Liver (tissue), 9 donors: ENCODE data around the gene CD109. TPM values are rescaled to one million over a fixed set of nuclear protein-coding genes. Genes with fewer than 3 reads are reported as not detected.

Experiments
- DNase-seq: peaks from one replicate; pipeline ENCODE4 v3.0.0-alpha.2; 2017; ENCODE audit warnings: low spot score
- H3K27ac ChIP-seq, 2 donors: one replicate each; pipeline ENCODE4 v1.7.0; 2013; ENCODE audit warnings: inconsistent platforms in 2 of 2, low read length in 2 of 2, control low read depth in 1 of 2, low read depth in 1 of 2, mild to moderate bottlenecking in 1 of 2
- H3K27me3 ChIP-seq, 4 donors: one replicate each; pipeline versions ENCODE4 v1.6.1 to v1.7.0; 2013; ENCODE audit warnings: low read length in 3 of 4, inconsistent platforms in 1 of 4, mild to moderate bottlenecking in 1 of 4, moderate library complexity in 1 of 4; ENCODE audit not compliant: control insufficient read depth in 4 of 4, insufficient read depth in 4 of 4
- H3K36me3 ChIP-seq, 4 donors: one replicate each; pipeline versions ENCODE4 v1.6.1 to v1.7.0; 2013; ENCODE audit warnings: low read length in 3 of 4, mild to moderate bottlenecking in 3 of 4, low read depth in 1 of 4, moderate library complexity in 1 of 4; ENCODE audit not compliant: control insufficient read depth in 4 of 4, insufficient read depth in 3 of 4
- H3K4me1 ChIP-seq, 4 donors: one replicate each; pipeline versions ENCODE4 v1.6.1 to v1.7.0; 2013; ENCODE audit warnings: low read length in 3 of 4, mild to moderate bottlenecking in 3 of 4, moderate library complexity in 1 of 4; ENCODE audit not compliant: control insufficient read depth in 4 of 4, insufficient read depth in 4 of 4
- H3K4me3 ChIP-seq, 3 donors: one replicate each; pipeline versions ENCODE4 v1.6.1 to v1.7.0; 2013; ENCODE audit warnings: low read length in 3 of 3, control low read depth in 1 of 3, low read depth in 1 of 3, mild to moderate bottlenecking in 1 of 3
- H3K9ac ChIP-seq, 2 donors: one replicate each; pipeline ENCODE4 v1.7.0; 2013; ENCODE audit warnings: low read length in 2 of 2, mild to moderate bottlenecking in 2 of 2, moderate library complexity in 2 of 2, control low read depth in 1 of 2, low read depth in 1 of 2
- H3K9me3 ChIP-seq, 4 donors: one replicate each; pipeline versions ENCODE4 v1.6.1 to v1.7.0; 2013; ENCODE audit warnings: low read length in 3 of 4; ENCODE audit not compliant: control insufficient read depth in 4 of 4
- FOXA2 ChIP-seq: IDR thresholded peaks from 2 replicates; pipeline ENCODE4 v1.6.1; 2016; ENCODE audit warnings: antibody characterized with exemption
- GABPA ChIP-seq, 2 donors: IDR thresholded peaks in 1 of 2; conservative IDR thresholded peaks in 1 of 2; 2 replicates each; pipeline ENCODE4 v1.6.1; 2016; ENCODE audit warnings: antibody characterized with exemption in 2 of 2, mild to moderate bottlenecking in 1 of 2, moderate library complexity in 1 of 2
- HNF4A ChIP-seq, 2 donors: conservative IDR thresholded peaks; 2 replicates each; pipeline ENCODE4 v1.6.1; 2016; ENCODE audit warnings: antibody characterized with exemption in 2 of 2, mild to moderate bottlenecking in 2 of 2
- HNF4G ChIP-seq: IDR thresholded peaks from 2 replicates; pipeline ENCODE4 v1.6.1; 2016; ENCODE audit warnings: antibody characterized with exemption
- JUND ChIP-seq, 2 donors: IDR thresholded peaks; 2 replicates each; pipeline ENCODE4 v1.6.1; 2016; ENCODE audit warnings: antibody characterized with exemption in 2 of 2
- MAX ChIP-seq: IDR thresholded peaks from 2 replicates; pipeline ENCODE4 v1.6.1; 2016; ENCODE audit warnings: antibody characterized with exemption
- NR2F2 ChIP-seq: IDR thresholded peaks from 2 replicates; pipeline ENCODE4 v1.6.1; 2016; ENCODE audit warnings: antibody characterized with exemption
- SP1 ChIP-seq: IDR thresholded peaks from 2 replicates; pipeline ENCODE4 v1.6.1; 2018; ENCODE audit warnings: antibody characterized with exemption, mild to moderate bottlenecking
- TAF1 ChIP-seq: conservative IDR thresholded peaks from 2 replicates; pipeline ENCODE4 v1.6.1; 2016; ENCODE audit warnings: antibody characterized with exemption, mild to moderate bottlenecking
- WGBS: extraction: QIAGEN DNeasy Blood & Tissue Kit; methylation state at CpG from one replicate; pipeline ENCODE4 v1.1.7; 2013; 5-methylcytosine and 5-hydroxymethylcytosine counted together
- polyA plus RNA-seq, 2 donors: library from polyadenylated mRNA; stranded (reverse) in 1 of 2; unstranded in 1 of 2; fragments of 200-250 nt in 1 of 2; fragments of >200 nt in 1 of 2; fragmentation: Nextera tagmentation in 1 of 2; extraction: Ambion mirVana in 1 of 2; gene quantifications; one replicate each; pipeline versions ENCODE4 v1.2.1 to v1.2.3, GENCODE V29; 2013 to 2015
- total RNA-seq, 2 donors: library from RNA; depleted of rRNA; stranded (reverse); fragments of >200 nt; gene quantifications; one replicate each; pipeline ENCODE4 v1.2.3, GENCODE V29; 2014
- TF ChIP-seq, protein P1 (sequence below): fragments of 150-350 bp; IDR thresholded peaks from 2 replicates; pipeline ENCODE4 v1.5.1; 2017; ENCODE audit warnings: improper control_type of control experiment, low read depth, low read length; ENCODE audit not compliant: missing input control
- TF ChIP-seq, protein P2 (sequence below): IDR thresholded peaks from 2 replicates; pipeline ENCODE4 v1.6.1; 2016; ENCODE audit warnings: antibody characterized with exemption, mild to moderate bottlenecking
- TF ChIP-seq, protein P3 (sequence below): IDR thresholded peaks from 2 replicates; pipeline ENCODE4 v1.6.1; 2016; ENCODE audit warnings: antibody characterized with exemption
- donor health status: healthy.
- donor health status: healthy.
- donor health status: healthy.
- donor health status: healthy.
- donor health status: healthy.

CD109 gene
- total RNA-seq (1 to 10 TPM in 1 of 2 donors, under 1 TPM in 1; 0.42 to 2.0 TPM), polyA plus RNA-seq (under 1 TPM; 0.18 to 0.22 TPM)

GRCh38 chr6:73695619-73696421, at the start of gene CD109:
CD109 (plus strand) TSS chr6:73696203; CDS start chr6:73696216, 13 bp downstream.
- no peaks in the 10 kb centered on the region for H3K36me3 ChIP-seq
- H3K27me3 ChIP-seq, result peaks cover 0 to 5% (median 2%) of the 10 kb centered on the region in 4 donors
- no peak for TF ChIP-seq NR2F2
- WGBS, result 7% methylated on average over 61 of the region's 61 CpGs
- no peaks in the 10 kb centered on the region for H3K9me3 ChIP-seq
- H3K27ac ChIP-seq, result peak within 1 kb of the TSS in 1 of 2 donors; percentile 24
- no peak for DNase-seq
- H3K4me3 ChIP-seq, result peak within 1 kb of the TSS; percentile 17 to 56 (median 29)
- no peak within 1 kb of the TSS for H3K9ac ChIP-seq
- H3K4me1 ChIP-seq, result peaks cover 2 to 11% (median 3%) of the 10 kb centered on the region in 4 donors

- H3K4me3 ChIP-seq, result no peak overlapping the region
These were observed 47.8 kb upstream of the CD109 start for GRCh38 chr6:73648166-73648565.

More at GRCh38 chr6:73648166-73648565, 47.8 kb upstream of the CD109 start:
- DNase-seq, result no peak
- Histone ChIP-seq H3K9me3 (no peaks in the 10 kb centered on the region), H3K27ac (no peak overlapping the region), H3K27me3 (no peaks in the 10 kb centered on the region), H3K9ac (no peak overlapping the region), H3K36me3 (peaks cover 0 to 3% (median 2%) of the 10 kb centered on the region in 4 donors), H3K4me1 (peaks cover 0 to 4% (median 0%) of the 10 kb centered on the region in 4 donors)
- no peak for TF ChIP-seq NR2F2
- TF ChIP-seq HNF4A (conservative IDR thresholded peaks at IDR 0.05), result no peak
- TF ChIP-seq, protein P1, sequence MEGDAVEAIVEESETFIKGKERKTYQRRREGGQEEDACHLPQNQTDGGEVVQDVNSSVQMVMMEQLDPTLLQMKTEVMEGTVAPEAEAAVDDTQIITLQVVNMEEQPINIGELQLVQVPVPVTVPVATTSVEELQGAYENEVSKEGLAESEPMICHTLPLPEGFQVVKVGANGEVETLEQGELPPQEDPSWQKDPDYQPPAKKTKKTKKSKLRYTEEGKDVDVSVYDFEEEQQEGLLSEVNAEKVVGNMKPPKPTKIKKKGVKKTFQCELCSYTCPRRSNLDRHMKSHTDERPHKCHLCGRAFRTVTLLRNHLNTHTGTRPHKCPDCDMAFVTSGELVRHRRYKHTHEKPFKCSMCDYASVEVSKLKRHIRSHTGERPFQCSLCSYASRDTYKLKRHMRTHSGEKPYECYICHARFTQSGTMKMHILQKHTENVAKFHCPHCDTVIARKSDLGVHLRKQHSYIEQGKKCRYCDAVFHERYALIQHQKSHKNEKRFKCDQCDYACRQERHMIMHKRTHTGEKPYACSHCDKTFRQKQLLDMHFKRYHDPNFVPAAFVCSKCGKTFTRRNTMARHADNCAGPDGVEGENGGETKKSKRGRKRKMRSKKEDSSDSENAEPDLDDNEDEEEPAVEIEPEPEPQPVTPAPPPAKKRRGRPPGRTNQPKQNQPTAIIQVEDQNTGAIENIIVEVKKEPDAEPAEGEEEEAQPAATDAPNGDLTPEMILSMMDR, result no peak
- TF ChIP-seq JUND (IDR thresholded peaks at IDR 0.05), result no peak
- no peak for TF ChIP-seq FOXA2
- TF ChIP-seq HNF4G, result no peak
- no peak for TF ChIP-seq MAX
- no peak for TF ChIP-seq GABPA (IDR thresholded peaks at IDR 0.05 in 1 of 2, conservative IDR thresholded peaks at IDR 0.05 in 1 of 2)
- no peak for TF ChIP-seq SP1
- TF ChIP-seq, protein P2, sequence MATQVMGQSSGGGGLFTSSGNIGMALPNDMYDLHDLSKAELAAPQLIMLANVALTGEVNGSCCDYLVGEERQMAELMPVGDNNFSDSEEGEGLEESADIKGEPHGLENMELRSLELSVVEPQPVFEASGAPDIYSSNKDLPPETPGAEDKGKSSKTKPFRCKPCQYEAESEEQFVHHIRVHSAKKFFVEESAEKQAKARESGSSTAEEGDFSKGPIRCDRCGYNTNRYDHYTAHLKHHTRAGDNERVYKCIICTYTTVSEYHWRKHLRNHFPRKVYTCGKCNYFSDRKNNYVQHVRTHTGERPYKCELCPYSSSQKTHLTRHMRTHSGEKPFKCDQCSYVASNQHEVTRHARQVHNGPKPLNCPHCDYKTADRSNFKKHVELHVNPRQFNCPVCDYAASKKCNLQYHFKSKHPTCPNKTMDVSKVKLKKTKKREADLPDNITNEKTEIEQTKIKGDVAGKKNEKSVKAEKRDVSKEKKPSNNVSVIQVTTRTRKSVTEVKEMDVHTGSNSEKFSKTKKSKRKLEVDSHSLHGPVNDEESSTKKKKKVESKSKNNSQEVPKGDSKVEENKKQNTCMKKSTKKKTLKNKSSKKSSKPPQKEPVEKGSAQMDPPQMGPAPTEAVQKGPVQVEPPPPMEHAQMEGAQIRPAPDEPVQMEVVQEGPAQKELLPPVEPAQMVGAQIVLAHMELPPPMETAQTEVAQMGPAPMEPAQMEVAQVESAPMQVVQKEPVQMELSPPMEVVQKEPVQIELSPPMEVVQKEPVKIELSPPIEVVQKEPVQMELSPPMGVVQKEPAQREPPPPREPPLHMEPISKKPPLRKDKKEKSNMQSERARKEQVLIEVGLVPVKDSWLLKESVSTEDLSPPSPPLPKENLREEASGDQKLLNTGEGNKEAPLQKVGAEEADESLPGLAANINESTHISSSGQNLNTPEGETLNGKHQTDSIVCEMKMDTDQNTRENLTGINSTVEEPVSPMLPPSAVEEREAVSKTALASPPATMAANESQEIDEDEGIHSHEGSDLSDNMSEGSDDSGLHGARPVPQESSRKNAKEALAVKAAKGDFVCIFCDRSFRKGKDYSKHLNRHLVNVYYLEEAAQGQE, result no peak
- TF ChIP-seq TAF1, result no peak
- TF ChIP-seq, protein P3, sequence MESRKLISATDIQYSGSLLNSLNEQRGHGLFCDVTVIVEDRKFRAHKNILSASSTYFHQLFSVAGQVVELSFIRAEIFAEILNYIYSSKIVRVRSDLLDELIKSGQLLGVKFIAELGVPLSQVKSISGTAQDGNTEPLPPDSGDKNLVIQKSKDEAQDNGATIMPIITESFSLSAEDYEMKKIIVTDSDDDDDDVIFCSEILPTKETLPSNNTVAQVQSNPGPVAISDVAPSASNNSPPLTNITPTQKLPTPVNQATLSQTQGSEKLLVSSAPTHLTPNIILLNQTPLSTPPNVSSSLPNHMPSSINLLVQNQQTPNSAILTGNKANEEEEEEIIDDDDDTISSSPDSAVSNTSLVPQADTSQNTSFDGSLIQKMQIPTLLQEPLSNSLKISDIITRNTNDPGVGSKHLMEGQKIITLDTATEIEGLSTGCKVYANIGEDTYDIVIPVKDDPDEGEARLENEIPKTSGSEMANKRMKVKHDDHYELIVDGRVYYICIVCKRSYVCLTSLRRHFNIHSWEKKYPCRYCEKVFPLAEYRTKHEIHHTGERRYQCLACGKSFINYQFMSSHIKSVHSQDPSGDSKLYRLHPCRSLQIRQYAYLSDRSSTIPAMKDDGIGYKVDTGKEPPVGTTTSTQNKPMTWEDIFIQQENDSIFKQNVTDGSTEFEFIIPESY, result no peak
